ENCODE data around the gene GAL3ST3.
A peak's percentile ranks its signal among the peaks of the same experiment; 100 is the strongest.
"Not testable (repeated sequence)": the region's sequence is repeated elsewhere in the genome, so short reads cannot be mapped to it uniquely, and the experiment has no call there.

The GAL3ST3 gene

DNA sequence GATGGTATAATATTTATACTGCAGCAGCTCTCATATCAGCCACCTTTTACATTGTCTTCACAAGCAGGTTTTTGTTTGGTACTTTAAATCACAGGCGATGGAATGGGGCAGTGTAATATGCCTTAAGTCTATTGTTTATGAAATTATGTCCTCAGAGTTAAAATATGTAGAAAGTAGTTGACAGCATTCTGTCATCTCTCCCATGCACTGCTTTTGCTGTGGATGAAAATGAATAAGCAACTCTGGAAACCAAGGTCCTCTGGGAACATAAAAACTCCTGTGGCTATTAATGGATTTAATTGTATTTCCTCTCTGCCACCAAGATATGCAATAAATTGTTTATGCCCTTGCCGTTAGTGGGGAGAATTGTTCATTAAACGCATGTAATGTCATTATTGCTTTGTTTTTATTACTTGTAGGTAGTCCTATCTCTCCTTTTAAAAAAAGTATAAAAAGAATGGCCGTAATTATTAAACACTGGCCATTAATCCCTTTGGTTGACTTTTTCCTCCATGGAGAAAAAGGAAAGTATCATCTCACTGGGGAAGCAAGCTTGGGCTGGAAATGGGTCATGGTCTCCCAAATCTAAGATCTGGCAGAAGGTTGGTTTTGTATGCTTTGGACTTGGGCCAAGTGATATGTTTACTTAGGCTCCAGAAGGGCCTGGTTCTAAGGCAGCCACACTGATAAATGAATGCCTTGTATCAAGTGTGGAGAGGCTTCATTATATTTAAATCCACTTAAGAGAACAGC is 34.2 kb upstream of the GAL3ST3 start:
- TF ChIP-seq, protein P1, sequence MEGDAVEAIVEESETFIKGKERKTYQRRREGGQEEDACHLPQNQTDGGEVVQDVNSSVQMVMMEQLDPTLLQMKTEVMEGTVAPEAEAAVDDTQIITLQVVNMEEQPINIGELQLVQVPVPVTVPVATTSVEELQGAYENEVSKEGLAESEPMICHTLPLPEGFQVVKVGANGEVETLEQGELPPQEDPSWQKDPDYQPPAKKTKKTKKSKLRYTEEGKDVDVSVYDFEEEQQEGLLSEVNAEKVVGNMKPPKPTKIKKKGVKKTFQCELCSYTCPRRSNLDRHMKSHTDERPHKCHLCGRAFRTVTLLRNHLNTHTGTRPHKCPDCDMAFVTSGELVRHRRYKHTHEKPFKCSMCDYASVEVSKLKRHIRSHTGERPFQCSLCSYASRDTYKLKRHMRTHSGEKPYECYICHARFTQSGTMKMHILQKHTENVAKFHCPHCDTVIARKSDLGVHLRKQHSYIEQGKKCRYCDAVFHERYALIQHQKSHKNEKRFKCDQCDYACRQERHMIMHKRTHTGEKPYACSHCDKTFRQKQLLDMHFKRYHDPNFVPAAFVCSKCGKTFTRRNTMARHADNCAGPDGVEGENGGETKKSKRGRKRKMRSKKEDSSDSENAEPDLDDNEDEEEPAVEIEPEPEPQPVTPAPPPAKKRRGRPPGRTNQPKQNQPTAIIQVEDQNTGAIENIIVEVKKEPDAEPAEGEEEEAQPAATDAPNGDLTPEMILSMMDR (IDR thresholded peaks at IDR 0.05; ENCODE audit: control insufficient read depth, extremely low read depth, insufficient read depth), result no peak
- H3K4me3 ChIP-seq (ENCODE audit: low read depth, low read length), result no peak overlapping the region
- peak; percentile 48 for DNase-seq (ENCODE audit: low read depth)

DNA sequence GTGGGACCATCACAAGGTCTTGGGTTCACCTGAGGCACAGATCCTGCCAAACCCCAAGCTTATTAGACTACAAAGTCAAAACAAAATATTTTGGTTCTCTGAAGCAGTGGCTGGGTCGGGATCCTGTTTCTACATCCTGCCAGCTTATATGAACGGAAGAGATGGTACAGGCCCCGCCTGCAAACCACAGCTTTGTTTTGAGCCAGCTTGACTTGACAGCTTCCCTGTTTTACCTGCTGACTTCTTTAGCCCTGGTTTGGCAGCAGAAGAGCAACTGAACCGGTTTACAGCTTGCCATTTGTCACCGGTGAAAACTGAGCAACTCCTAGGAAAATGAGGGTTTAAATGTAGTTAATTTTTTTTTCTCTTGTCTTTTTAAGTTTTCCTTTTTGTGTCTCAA is 32.5 kb upstream of the GAL3ST3 start:
- TF ChIP-seq, protein P1 (IDR thresholded peaks at IDR 0.05; ENCODE audit: control insufficient read depth, extremely low read depth, insufficient read depth), result no peak
- H3K4me3 ChIP-seq (ENCODE audit: low read depth, low read length), result 0 out of 2 replicates have a peak overlapping the region, but pooled peaks have one; percentile 8
- peak; percentile 92 for DNase-seq (ENCODE audit: low read depth)

DNA sequence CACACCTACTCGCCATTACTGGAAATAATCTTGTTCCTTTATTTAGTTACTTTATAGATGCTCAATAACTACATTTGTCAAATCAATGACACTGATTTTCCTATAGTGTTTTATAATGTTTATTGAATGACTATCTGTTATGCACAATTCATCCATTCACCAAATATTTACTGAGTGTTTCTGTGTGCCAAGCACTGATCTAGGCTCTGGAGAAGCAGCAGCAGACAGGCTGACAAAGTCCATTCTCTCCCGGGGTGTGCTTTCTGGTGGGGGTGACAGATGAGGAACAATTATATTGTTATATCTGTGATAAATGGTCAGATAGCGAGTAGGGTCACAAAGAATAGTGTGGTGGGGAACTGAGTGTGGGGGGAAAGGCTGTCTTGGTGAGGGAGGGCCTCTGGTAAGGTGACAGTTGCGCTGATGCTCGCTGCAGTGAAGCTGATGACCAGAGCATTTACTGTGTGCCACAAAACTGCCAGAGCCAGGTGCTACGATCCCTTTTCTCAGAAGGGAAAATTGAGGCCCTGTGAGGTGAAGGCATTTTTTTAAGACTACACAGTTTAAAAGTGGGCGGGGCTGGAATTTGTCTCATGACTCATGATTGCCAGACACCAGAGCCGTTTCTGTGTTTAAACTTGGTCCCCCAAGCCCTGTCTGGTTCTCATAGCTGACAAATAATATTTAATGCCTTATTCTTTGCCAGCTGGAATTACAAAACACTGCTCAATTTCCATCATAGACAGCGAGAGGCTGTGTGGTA is 31.3 kb upstream of the GAL3ST3 start:
- no peak for DNase-seq (ENCODE audit: low read depth)
- TF ChIP-seq, protein P1 (IDR thresholded peaks at IDR 0.05; ENCODE audit: control insufficient read depth, extremely low read depth, insufficient read depth), result no peak
- no peak overlapping the region for H3K4me3 ChIP-seq (ENCODE audit: low read depth, low read length)

DNA sequence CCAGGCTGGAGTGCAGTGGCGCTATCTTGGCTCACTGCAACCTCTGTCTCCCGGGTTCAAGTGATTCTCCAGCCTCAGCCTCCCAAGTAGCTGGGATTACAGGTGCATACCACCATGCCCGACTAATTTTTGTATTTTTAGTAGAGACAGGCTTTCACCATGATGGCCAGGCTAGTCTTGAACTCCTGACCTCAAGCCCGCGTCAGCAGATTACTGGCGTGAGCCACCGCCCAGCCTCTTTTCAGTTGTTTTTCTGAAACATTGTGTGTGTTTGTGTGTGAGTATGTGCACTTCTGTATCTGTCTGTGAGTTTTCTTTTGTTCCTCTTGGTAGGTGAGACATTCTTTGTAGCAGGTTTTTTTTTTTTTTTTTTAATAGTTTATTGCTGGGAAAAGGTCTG is 30.0 kb upstream of the GAL3ST3 start:
- DNase-seq (ENCODE audit: low read depth); H3K4me3 ChIP-seq (ENCODE audit: low read depth, low read length): not testable (repeated sequence)

DNA sequence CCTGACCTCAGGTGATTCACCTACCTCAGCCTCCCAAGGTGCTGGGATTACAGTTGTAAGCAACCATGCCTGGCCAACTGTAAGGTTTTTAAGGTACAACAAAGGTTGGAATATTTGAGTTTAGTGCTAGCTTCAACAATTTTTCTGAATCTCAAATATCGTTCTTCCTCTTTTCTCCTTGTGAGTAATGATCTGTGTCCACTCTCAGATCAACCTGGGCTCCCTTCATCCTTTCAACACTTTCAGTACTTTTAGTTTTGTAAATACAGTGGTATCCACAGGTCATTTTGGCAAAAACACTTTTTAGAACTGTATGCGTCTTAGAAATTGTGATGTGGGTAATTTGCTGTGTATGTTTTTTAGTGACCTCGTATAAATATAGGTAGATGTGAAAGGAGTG is 29.0 kb upstream of the GAL3ST3 start:
- H3K4me3 ChIP-seq (ENCODE audit: low read depth, low read length), result no peak overlapping the region
- DNase-seq (ENCODE audit: low read depth), result no peak
- TF ChIP-seq, protein P1 (IDR thresholded peaks at IDR 0.05; ENCODE audit: control insufficient read depth, extremely low read depth, insufficient read depth), result no peak

DNA sequence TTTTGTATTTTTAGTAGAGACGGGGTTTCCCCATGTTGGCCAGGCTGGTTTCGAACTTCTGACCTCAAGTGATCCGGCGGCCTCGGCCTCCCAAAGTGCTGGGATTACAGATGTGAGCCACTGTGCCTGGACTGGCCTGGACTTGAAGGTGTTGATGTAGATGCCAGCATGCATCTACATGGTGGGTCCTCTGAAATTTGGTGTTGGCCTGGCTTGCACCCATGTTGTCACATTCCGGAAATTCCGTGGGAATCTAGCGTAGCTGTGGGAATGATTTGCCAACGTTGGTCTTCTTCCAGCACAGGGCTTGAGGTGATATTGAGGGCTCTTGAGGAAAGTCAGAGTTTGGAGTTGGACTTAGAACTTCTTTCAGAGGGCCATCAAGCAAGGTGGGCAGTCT is 27.6 kb upstream of the GAL3ST3 start:
- no peak for DNase-seq (ENCODE audit: low read depth)
- TF ChIP-seq, protein P1 (IDR thresholded peaks at IDR 0.05; ENCODE audit: control insufficient read depth, extremely low read depth, insufficient read depth), result no peak
- H3K4me3 ChIP-seq (ENCODE audit: low read depth, low read length), result no peak overlapping the region

DNA sequence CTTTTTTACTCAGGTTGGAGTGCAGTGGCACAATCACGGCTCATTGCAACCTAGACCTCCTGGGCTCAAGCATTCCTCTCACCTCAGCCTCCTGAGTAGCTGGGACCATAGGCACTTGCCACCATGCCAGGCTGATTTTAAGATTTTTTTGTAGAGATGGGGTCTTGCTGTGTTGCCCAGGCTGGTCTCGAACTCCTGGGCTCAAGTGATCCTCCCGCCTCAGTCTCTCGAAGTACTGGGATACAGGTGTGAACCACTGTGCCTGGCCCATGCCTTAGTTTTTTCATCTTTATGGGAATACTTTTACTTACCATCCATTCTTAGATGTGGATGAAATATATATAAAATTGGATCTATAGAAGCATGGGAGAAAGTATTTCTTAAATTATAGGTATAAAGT is 26.3 kb upstream of the GAL3ST3 start:
- no peak for DNase-seq (ENCODE audit: low read depth)
- TF ChIP-seq, protein P1 (IDR thresholded peaks at IDR 0.05; ENCODE audit: control insufficient read depth, extremely low read depth, insufficient read depth), result no peak
- H3K4me3 ChIP-seq (ENCODE audit: low read depth, low read length), result no peak overlapping the region
